Skeletal muscle tissue (tissue), 4 donors: Measurements from ENCODE around the gene DRAM2. TPM values are rescaled to one million over a fixed set of nuclear protein-coding genes. Genes with fewer than 3 reads are reported as not detected.

Experiments used
- H3K27ac ChIP-seq: one replicate; pipeline ENCODE4 v1.7.0; 2013; ENCODE audit warnings: mild to moderate bottlenecking, low read depth, low read length, inconsistent platforms
- H3K27me3 ChIP-seq, 3 donors: one replicate each; pipeline ENCODE4 v1.7.0; 2013; ENCODE audit warnings: low read length in 3 of 3; ENCODE audit not compliant: control insufficient read depth in 3 of 3, insufficient read depth in 3 of 3
- H3K36me3 ChIP-seq, 3 donors: one replicate each; pipeline ENCODE4 v1.7.0; 2013; ENCODE audit warnings: low read length in 3 of 3; ENCODE audit not compliant: control insufficient read depth in 3 of 3, insufficient read depth in 3 of 3
- H3K4me1 ChIP-seq, 3 donors: one replicate each; pipeline ENCODE4 v1.7.0; 2013; ENCODE audit warnings: low read length in 3 of 3, mild to moderate bottlenecking in 3 of 3; ENCODE audit not compliant: control insufficient read depth in 3 of 3, insufficient read depth in 3 of 3
- H3K4me3 ChIP-seq, 3 donors: one replicate each; pipeline ENCODE4 v1.7.0; 2013; ENCODE audit warnings: low read length in 3 of 3
- H3K9ac ChIP-seq, 3 donors: one replicate each; pipeline ENCODE4 v1.7.0; 2013; ENCODE audit warnings: low read length in 3 of 3, mild to moderate bottlenecking in 3 of 3, moderate library complexity in 2 of 3, low read depth in 1 of 3
- H3K9me3 ChIP-seq, 3 donors: one replicate each; pipeline ENCODE4 v1.7.0; 2013; ENCODE audit warnings: low read length in 3 of 3; ENCODE audit not compliant: control insufficient read depth in 3 of 3
- total RNA-seq: library from RNA; depleted of rRNA; stranded (reverse); fragments of >200 nt; gene quantifications from one replicate; pipeline ENCODE4 v1.2.3, GENCODE V29; 2014
- donor health status: Osteomylitis.

Gene DRAM2
- total RNA-seq, 1 donor from 2014 or later: 38.1 TPM

GRCh38 chr1:111145963-111146768 is 6.3 kb upstream of the DRAM2 start:
- Histone ChIP-seq H3K9ac (no peak overlapping the region), H3K36me3 (peaks cover 3 to 24% (median 23%) of the 10 kb centered on the region in 3 donors), H3K9me3 (no peaks in the 10 kb centered on the region), H3K4me3 (no peak overlapping the region), H3K4me1 (peaks cover under 1 to 17% (median 14%) of the 10 kb centered on the region in 3 donors), H3K27ac (no peak overlapping the region), H3K27me3 (no peaks in the 10 kb centered on the region)

- H3K36me3 ChIP-seq: peaks cover 3 to 22% (median 21%) of the 10 kb centered on the region in 3 donors
- H3K9me3 ChIP-seq: no peaks in the 10 kb centered on the region
- no peak overlapping the region for H3K27ac ChIP-seq
- H3K27me3 ChIP-seq: no peaks in the 10 kb centered on the region
- no peak overlapping the region for H3K4me3 ChIP-seq
- peaks cover 3 to 20% (median 19%) of the 10 kb centered on the region in 3 donors for H3K4me1 ChIP-seq
- H3K9ac ChIP-seq: peak overlapping the region in 1 of 3 donors; percentile 23
Observed at GRCh38 chr1:111145542-111145941, 5.6 kb upstream of the DRAM2 start.

GRCh38 chr1:111142356-111142975 is 2.6 kb upstream of the DRAM2 start:
- Histone ChIP-seq H3K27ac (no peak overlapping the region), H3K4me3 (no peak overlapping the region), H3K27me3 (no peaks in the 10 kb centered on the region), H3K4me1 (peaks cover 3 to 19% (median 17%) of the 10 kb centered on the region in 3 donors), H3K9me3 (no peaks in the 10 kb centered on the region), H3K9ac (no peak overlapping the region), H3K36me3 (peaks cover 0 to 9% (median 0%) of the 10 kb centered on the region in 3 donors)

GRCh38 chr1:111141245-111142220 is 1.6 kb upstream of the DRAM2 start:
- peaks cover 0 to 9% (median 0%) of the 10 kb centered on the region in 3 donors for H3K36me3 ChIP-seq
- no peaks in the 10 kb centered on the region for H3K9me3 ChIP-seq
- H3K27me3 ChIP-seq: no peaks in the 10 kb centered on the region
- H3K9ac ChIP-seq: peak overlapping the region; percentile 93 to 96 (median 94)
- H3K4me3 ChIP-seq: peak overlapping the region; percentile 88 to 96 (median 92)
- peaks cover 3 to 19% (median 17%) of the 10 kb centered on the region in 3 donors for H3K4me1 ChIP-seq
- H3K27ac ChIP-seq: no peak overlapping the region

GRCh38 chr1:111140680-111140967 is 731 bp upstream of the DRAM2 start:
- Histone ChIP-seq H3K36me3 (peaks cover 0 to 15% (median 3%) of the 10 kb centered on the region in 3 donors), H3K4me1 (peaks cover 3 to 18% (median 17%) of the 10 kb centered on the region in 3 donors), H3K9me3 (no peaks in the 10 kb centered on the region), H3K4me3 (peak overlapping the region; percentile 88 to 96 (median 92)), H3K27me3 (no peaks in the 10 kb centered on the region), H3K9ac (peak overlapping the region; percentile 93 to 96 (median 94)), H3K27ac (peak overlapping the region; percentile 90)

- H3K4me1 ChIP-seq: peaks cover 3 to 17% (median 15%) of the 10 kb centered on the region in 3 donors
- H3K36me3 ChIP-seq: peaks cover 0 to 20% (median 10%) of the 10 kb centered on the region in 3 donors
- H3K4me3 ChIP-seq: peak overlapping the region; percentile 88 to 96 (median 92)
- peak overlapping the region; percentile 90 for H3K27ac ChIP-seq
- peak overlapping the region; percentile 93 to 96 (median 94) for H3K9ac ChIP-seq
- no peaks in the 10 kb centered on the region for H3K27me3 ChIP-seq
- H3K9me3 ChIP-seq: no peaks in the 10 kb centered on the region
Observed at GRCh38 chr1:111139324-111139955, 453 bp downstream of the DRAM2 start.

- peaks cover 0 to 30% (median 10%) of the 10 kb centered on the region in 3 donors for H3K36me3 ChIP-seq
- H3K27ac ChIP-seq: no peak overlapping the region
- no peaks in the 10 kb centered on the region for H3K27me3 ChIP-seq
- H3K4me1 ChIP-seq: no peaks in the 10 kb centered on the region
- no peak overlapping the region for H3K4me3 ChIP-seq
- H3K9me3 ChIP-seq: no peaks in the 10 kb centered on the region
- no peak overlapping the region for H3K9ac ChIP-seq
Observed at GRCh38 chr1:111133866-111134265, 6.0 kb downstream of the DRAM2 start.

GRCh38 chr1:111131693-111132092 is 8.2 kb downstream of the DRAM2 start:
- H3K4me1 ChIP-seq: no peaks in the 10 kb centered on the region
- H3K9me3 ChIP-seq: no peaks in the 10 kb centered on the region
- H3K36me3 ChIP-seq: peaks cover 0 to 38% (median 12%) of the 10 kb centered on the region in 3 donors
- no peak overlapping the region for H3K9ac ChIP-seq
- H3K27me3 ChIP-seq: no peaks in the 10 kb centered on the region
- H3K4me3 ChIP-seq: no peak overlapping the region
- H3K27ac ChIP-seq: no peak overlapping the region

- H3K9me3 ChIP-seq: no peaks in the 10 kb centered on the region
- H3K27me3 ChIP-seq: no peaks in the 10 kb centered on the region
- no peak overlapping the region for H3K27ac ChIP-seq
- H3K36me3 ChIP-seq: peaks cover 0 to 35% (median 13%) of the 10 kb centered on the region in 3 donors
- H3K4me3 ChIP-seq: no peak overlapping the region
- no peaks in the 10 kb centered on the region for H3K4me1 ChIP-seq
- H3K9ac ChIP-seq: no peak overlapping the region
Observed at GRCh38 chr1:111129376-111129775, 10.5 kb downstream of the DRAM2 start.
